Activated CD4-positive, CD25-positive, alpha-beta regulatory T cell treated with anti-CD3 and anti-CD28 coated beads, Interleukin-2, amount 50 U/mL, for 24 hours (primary cell): ENCODE results near the gene PAK1IP1.
"Not testable (repeated sequence)": the region's sequence is repeated elsewhere in the genome, so short reads cannot be mapped to it uniquely, and the experiment has no call there.

Source experiments
- ATAC-seq, 2 donors: fragments of 150-1000 bp; cut with Tn5 transposase; one replicate each; pipeline ENCODE4 v1.10.0; 2021; ENCODE audit warnings: mild to moderate bottlenecking in 1 of 2, moderate library complexity in 1 of 2

PAK1IP1 gene

DNA sequence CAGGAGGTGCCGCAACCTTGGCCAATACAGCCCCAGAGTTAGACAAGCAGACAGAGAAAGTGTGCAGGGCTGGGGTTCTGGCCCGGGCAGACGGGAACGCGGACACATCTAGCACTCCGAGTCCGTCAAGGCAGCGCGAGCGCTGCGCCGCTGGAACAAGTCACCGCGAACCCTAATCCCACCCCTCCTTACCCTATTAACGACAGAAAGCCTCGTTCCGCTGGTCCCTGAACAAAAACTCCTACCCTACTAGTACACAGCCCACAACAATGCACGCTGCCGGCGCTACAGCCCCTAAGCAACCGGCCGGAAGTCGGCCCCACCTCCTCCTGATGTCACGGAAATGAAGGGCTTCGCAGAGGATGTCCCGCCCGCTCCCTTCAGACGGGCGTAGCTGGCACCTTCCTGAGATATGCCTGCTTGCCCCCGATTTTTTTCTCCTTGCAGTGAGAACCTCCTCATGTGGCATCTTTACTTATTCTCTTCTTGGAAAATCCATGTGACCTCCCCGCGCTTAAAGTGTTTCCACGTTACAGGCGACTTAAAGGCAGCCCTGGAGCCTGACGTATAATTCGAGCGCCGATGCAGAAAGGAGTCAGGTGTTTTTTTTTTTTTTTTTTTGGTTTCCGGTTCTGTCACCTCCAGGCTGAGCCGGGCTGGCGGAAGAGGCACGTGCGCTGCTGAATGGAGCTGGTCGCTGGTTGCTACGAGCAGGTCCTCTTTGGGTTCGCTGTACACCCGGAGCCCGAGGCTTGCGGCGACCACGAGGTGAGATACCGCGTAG is at the start of gene PAK1IP1, which contains the start of gene C6orf52:
Gene PAK1IP1 (plus strand): TSS at position 671 of the 784 bp plus-strand sequence. CDS start 14 bp downstream, at position 685.
Gene C6orf52 (minus strand): TSS at position 315 of the 784 bp plus-strand sequence. CDS start 7,066 bp downstream, outside the sequence.
- ATAC-seq: peak; percentile 94 to 95

GRCh38 chr6:10655508-10656055 is 39.2 kb upstream of the PAK1IP1 start:
- ATAC-seq: peak in 1 of 2 donors; percentile 20

GRCh38 chr6:10658910-10659698 is 35.7 kb upstream of the PAK1IP1 start:
- ATAC-seq: no peak

GRCh38 chr6:10659699-10660348 is 34.9 kb upstream of the PAK1IP1 start:
- ATAC-seq: no peak

DNA sequence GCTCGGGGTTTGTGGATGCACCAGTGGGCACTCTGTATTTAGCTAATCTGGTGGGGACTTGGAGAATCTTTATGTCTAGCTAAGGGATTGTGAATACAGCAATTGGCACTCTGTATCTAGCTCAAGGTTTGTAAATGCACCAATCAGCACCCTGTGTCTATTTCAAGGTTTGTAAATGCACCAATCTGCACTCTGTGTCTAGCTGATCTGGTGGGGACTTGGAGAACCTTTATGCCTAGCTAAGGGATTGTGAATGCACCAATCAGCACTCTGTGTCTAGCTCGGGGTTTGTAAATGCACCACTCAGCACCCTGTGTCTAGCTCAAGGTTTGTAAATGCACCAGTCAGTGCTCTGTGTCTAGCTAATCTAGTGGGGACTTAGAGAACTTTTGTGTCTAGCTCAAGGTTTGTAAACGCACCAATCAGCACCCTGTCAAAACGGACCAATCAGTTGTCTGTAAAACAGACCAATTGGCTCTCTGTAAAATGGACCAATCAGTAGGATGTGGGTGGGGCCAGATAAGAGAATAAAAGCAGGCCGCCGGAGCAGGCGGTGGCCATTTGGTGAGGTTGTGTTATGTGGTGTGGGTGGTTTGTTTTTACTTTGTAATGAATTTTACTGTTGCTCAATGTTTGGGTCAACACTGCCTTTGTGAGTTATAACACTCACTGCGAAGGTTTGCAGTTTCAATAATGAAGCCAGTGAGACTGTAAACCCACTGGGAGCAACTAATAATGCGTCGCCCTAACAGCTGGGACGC is 34.2 kb upstream of the PAK1IP1 start:
- ATAC-seq: not testable (repeated sequence)

DNA sequence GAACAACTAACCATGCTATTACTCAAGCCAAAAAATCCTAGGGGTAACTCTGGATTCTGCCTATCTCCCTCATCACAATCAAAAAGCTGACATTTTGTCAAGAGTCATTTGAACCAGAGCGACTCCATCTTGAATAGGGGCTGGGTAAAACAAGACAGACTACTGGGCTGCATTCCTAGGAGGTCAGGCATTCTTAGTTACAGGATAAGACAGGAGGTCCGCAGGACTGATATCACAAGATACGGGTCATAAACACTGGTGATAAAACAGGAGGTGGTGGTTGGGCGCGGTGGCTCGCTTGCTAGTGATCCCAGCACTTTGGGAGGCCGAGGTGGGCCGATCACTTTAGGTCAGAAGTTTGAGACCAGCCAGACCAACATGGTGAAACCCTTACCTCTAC is 32.6 kb upstream of the PAK1IP1 start:
- ATAC-seq: no peak

GRCh38 chr6:10662742-10663141 is 32.0 kb upstream of the PAK1IP1 start:
- ATAC-seq: no peak

GRCh38 chr6:10665595-10665994 is 29.2 kb upstream of the PAK1IP1 start:
- not testable (repeated sequence) for ATAC-seq

GRCh38 chr6:10668126-10668917 is 26.4 kb upstream of the PAK1IP1 start:
- ATAC-seq: no peak

DNA sequence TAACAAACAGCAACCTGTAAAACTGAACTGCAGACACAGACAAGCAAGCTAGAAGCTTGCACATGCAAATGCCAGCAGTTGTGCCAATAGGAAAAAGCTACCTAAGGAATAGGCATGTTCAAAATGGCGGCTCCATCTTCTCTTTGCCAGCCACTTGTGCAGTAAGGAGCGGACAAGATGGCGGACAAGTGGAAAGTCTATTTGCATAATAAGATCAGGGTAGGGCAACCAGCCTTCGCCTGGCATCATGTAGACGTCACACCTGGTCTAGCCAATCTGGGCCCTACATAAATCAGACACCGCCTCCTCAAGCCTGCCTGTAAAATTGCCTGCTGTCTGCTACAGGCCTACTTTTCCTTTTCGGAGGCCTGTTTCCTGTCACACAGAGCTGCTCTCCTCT is 18.4 kb upstream of the PAK1IP1 start:
- no peak for ATAC-seq

GRCh38 chr6:10678456-10678855 is 16.3 kb upstream of the PAK1IP1 start:
- no peak for ATAC-seq

GRCh38 chr6:10681795-10682194 is 13.0 kb upstream of the PAK1IP1 start:
- no peak for ATAC-seq

DNA sequence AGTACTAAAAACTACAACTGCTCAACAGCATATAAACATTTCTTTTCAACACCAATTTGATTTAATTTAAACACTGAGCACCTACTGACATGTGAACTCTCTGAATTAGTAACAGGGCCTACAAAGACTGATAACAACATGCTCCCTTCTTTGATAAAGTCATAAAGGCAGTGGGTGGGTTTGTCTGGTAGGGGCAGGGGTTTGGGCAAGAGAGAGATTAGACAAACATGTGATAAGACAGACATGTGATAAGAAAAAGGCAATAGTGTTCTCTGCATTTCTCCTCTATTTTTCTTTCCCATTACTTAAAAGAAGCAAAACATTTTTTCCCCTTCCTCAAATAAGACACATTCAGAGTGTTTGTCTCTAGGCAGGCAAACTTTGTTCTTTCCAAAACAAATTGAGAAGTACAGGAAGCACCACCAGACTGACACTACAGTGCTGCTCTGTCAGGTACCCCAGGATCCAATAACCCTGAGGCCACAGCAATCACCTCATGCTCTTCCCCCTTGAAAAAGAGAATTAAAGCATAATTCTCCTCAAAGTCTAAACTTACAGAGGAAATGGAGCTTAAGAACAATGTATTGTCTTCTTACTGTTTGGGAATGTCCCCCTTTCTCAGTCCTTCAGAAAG is 12.3 kb upstream of the PAK1IP1 start:
- ATAC-seq: no peak

DNA sequence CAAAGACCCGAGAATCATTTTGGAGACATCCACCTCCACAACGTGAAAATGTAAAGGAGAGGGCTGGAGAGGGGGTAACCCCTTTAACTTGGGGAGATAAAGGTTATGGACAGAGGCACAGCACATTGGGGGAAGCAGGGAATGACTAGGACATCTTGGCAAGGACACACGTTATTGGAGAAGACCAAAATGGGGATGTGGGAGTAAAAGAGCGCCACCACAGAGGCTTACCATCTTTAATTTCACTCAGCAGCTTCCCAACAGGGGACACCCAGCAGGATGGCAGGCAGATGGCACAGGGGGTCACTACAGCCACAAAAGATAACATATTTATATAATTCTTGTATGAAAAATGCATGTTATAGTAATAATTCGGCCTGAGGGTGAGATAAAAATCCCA is 10.2 kb upstream of the PAK1IP1 start:
- no peak for ATAC-seq

GRCh38 chr6:10685092-10685915 is 9.5 kb upstream of the PAK1IP1 start:
- ATAC-seq: no peak

- ATAC-seq: no peak
Observed at GRCh38 chr6:10686901-10687300, 7.9 kb upstream of the PAK1IP1 start.

DNA sequence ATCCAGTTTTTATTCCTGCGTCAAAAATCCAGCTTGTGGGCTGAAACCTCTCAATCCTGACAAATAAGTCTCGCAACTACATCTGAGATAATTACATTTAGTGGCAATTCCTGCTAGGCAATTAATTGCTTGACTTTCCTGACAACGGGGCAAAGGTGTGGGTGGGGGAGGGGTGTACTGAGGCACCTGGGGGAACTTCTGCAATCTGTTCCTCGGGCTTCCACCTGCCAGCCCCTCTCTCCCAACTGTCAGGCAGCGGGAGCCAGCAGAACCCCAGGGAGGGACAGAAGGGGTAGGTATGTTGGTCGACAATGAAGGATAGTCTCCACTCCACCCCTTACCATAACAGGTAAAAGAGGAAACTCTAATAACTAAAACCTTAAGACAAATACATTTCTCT is 7.2 kb upstream of the PAK1IP1 start:
- no peak for ATAC-seq

DNA sequence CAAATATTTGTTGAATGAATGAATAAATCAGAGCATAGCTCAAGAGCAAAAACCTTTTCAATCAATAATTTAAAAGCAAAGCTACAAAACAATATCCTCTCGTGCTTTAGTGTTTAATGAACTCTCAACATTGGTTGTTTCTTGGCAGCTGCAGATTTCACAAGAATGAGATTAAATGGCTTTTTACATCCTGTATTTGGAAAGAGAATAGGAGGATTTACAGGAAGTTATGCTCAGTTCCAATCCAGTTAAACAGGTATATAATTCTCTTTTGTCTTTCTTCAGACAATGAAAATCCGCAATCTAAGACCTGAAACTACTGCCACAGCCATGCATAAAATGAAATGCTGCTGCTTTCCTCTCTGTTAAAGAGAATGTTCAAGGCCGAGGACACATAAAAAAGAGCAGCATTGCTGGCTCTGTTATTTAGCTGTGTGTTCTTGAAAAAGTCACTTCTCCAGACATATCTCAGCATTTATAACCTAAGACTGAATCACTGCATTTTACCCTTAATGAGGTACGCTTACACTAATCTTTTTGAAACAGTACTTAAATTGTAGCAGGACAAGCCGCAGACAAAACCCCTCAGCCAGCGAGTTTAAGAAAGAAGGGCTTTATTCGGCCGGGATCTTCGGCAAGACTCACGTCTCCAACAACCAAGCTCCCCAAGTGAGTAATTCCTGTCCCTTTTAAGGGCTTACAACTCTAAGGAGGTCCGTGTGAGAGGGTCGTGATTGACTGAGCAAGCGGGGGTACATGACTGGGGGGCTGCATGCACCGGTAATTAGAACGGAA is 3.9 kb upstream of the PAK1IP1 start:
- ATAC-seq: no peak

GRCh38 chr6:10692965-10693538 is 1.7 kb upstream of the PAK1IP1 start:
- no peak for ATAC-seq
